Measurements from ENCODE around the gene RPL36. TPM values are rescaled to one million over a fixed set of nuclear protein-coding genes. Genes with fewer than 3 reads are reported as not detected.

RPL36 gene
- total and polyA plus RNA-seq, 2 experiments from 2014 or later: 895 to 3,204 TPM

GRCh38 chr19:5671600-5671999 lies 18.5 kb upstream of the RPL36 start:
- DNase-seq (ENCODE audit: low spot score) (no peak), ATAC-seq (no peak)
- Histone ChIP-seq H3F3A (replicated peaks; ENCODE audit: low read depth) (0 out of 2 replicates have a peak, but pooled peaks cover 3% of the 10 kb centered on the region), H4K20me1 (replicated peaks; ENCODE audit: insufficient read depth) (peaks cover 3% of the 10 kb centered on the region), H3K79me2 (replicated peaks; ENCODE audit: insufficient read depth) (no peaks in the 10 kb centered on the region), H3K4me3 (no peak overlapping the region), H3K4me2 (no peak overlapping the region), H3K9me2 (ENCODE audit: insufficient read depth) (no peaks in the 10 kb centered on the region), H3K4me1 (ENCODE audit: insufficient read depth) (0 out of 2 replicates have a peak, but pooled peaks cover 3% of the 10 kb centered on the region), H3K27ac (ENCODE audit: low read depth) (no peak overlapping the region), H3K36me3 (ENCODE audit: insufficient read depth) (peaks cover 10% of the 10 kb centered on the region; the same call in 1 of the 2 replicates), H3K27me3 (ENCODE audit: insufficient read depth) (no peaks in the 10 kb centered on the region), H2AFZ (no peak overlapping the region)
- peaks cover 13% of the 10 kb centered on the region for H3K4me1 Mint-ChIP-seq
- no peak for TF ChIP-seq REST (IDR thresholded peaks at IDR 0.05; ENCODE audit: unreplicated experiment)
- no peak for TF ChIP-seq ETS1 (IDR thresholded peaks at IDR 0.05)
- TF ChIP-seq JUNB (IDR thresholded peaks at IDR 0.05; ENCODE audit: unreplicated experiment): no peak
- TF ChIP-seq ZNF462 (CRISPR knock-in tag; IDR thresholded peaks at IDR 0.05): no peak
- no peak for TF ChIP-seq CTCF (conservative IDR thresholded peaks at IDR 0.05; ENCODE audit: low read depth in 2 of 2)
- no peak for TF ChIP-seq EZH2phosphoT487 (IDR thresholded peaks at IDR 0.05; ENCODE audit: unreplicated experiment)
- TF ChIP-seq ZNF114 (CRISPR knock-in tag; IDR thresholded peaks at IDR 0.05): no peak
- TF ChIP-seq STAT1 (IDR thresholded peaks at IDR 0.05; ENCODE audit: unreplicated experiment): no peak
- no peak for TF ChIP-seq NANOG (IDR thresholded peaks at IDR 0.05; ENCODE audit: borderline replicate concordance)
- TF ChIP-seq POLR2AphosphoS5 (IDR thresholded peaks at IDR 0.05; ENCODE audit: low read depth): no peak
- no peak for TF ChIP-seq CREB1 (CRISPR knock-in tag; IDR thresholded peaks at IDR 0.05; ENCODE audit: low read depth)
- TF ChIP-seq ZNF331 (CRISPR knock-in tag; IDR thresholded peaks at IDR 0.05; ENCODE audit: low read depth): no peak
- TF ChIP-seq EZH2 (IDR thresholded peaks at IDR 0.05; ENCODE audit: low read depth, unreplicated experiment): no peak
- H3K36me3 Mint-ChIP-seq (ENCODE audit: low read depth): peaks cover 48% of the 10 kb centered on the region
- H3K9me3 Mint-ChIP-seq: no peaks in the 10 kb centered on the region
- H3K4me3 Mint-ChIP-seq: no peak overlapping the region
- H3K27me3 Mint-ChIP-seq (ENCODE audit: insufficient read depth, low read depth, poor library complexity): peaks cover 26% of the 10 kb centered on the region
- no peak overlapping the region for H3K27ac Mint-ChIP-seq
